CD8-positive, alpha-beta memory T cell (primary cell): Measurements from ENCODE around the gene KHSRP. TPM values are rescaled to one million over a fixed set of nuclear protein-coding genes. Genes with fewer than 3 reads are reported as not detected.

Experiments used
- CTCF ChIA-PET: fragments of 350-600 bp; sonication (Branson Sonifier 250); formaldehyde crosslinking; loops from one replicate; lab custom pipeline; 2021; ENCODE audit warnings: antibody characterized with exemption; lab: Charles Lee
- POLR2A ChIA-PET: fragments of 350-600 bp; sonication (Branson Sonifier 250); formaldehyde crosslinking; loops from one replicate; lab custom pipeline; 2021; ENCODE audit warnings: antibody characterized with exemption; lab: Charles Lee
- DNase-seq, 5 donors: peaks; one replicate each; pipeline versions ENCODE4 v3.0.0 to v3.0.0-alpha.2; 2020 to 2022; ENCODE audit warnings: mixed read lengths in 1 of 5
- H3K27ac ChIP-seq: one replicate; pipeline ENCODE4 v1.7.0; 2013; ENCODE audit warnings: low read depth, mild to moderate bottlenecking, low read length, moderate library complexity
- H3K27me3 ChIP-seq: 2 replicates; pipeline ENCODE4 v1.7.0; 2013; ENCODE audit warnings: low read length, mild to moderate bottlenecking; ENCODE audit not compliant: insufficient read depth, poor library complexity, severe bottlenecking
- H3K36me3 ChIP-seq: 2 replicates; pipeline ENCODE4 v1.7.0; 2013; ENCODE audit warnings: mild to moderate bottlenecking, low read length, moderate library complexity; ENCODE audit not compliant: insufficient read depth
- H3K4me1 ChIP-seq: 2 replicates; pipeline ENCODE4 v1.7.0; 2013; ENCODE audit warnings: mild to moderate bottlenecking, low read length, moderate library complexity; ENCODE audit not compliant: insufficient read depth
- H3K4me3 ChIP-seq: 2 replicates; pipeline ENCODE4 v1.7.0; 2013; ENCODE audit warnings: mild to moderate bottlenecking, low read length
- H3K9me3 ChIP-seq: 2 replicates; pipeline ENCODE4 v1.7.0; 2013; ENCODE audit warnings: mild to moderate bottlenecking, low read length
- H3K27ac Mint-ChIP-seq, 8 donors: one replicate each; pipeline ENCODE4 v1.8.0; 2020 to 2021; ENCODE audit warnings: mixed read lengths in 8 of 8, mild to moderate bottlenecking in 6 of 8, inconsistent platforms in 3 of 8, moderate library complexity in 3 of 8
- H3K27me3 Mint-ChIP-seq, 2 donors: one replicate each; pipeline ENCODE4 v1.8.0; 2020 to 2021; ENCODE audit warnings: mixed read lengths in 2 of 2, mild to moderate bottlenecking in 1 of 2, moderate library complexity in 1 of 2
- H3K36me3 Mint-ChIP-seq, 3 donors: one replicate each; pipeline ENCODE4 v1.8.0; 2020 to 2021; ENCODE audit warnings: mixed read lengths in 3 of 3, inconsistent platforms in 1 of 3, mild to moderate bottlenecking in 1 of 3
- H3K4me1 Mint-ChIP-seq, 3 donors: one replicate each; pipeline ENCODE4 v1.8.0; 2020 to 2021; ENCODE audit warnings: mixed read lengths in 3 of 3, inconsistent platforms in 1 of 3, mild to moderate bottlenecking in 1 of 3
- H3K4me3 Mint-ChIP-seq, 7 donors: one replicate each; pipeline ENCODE4 v1.8.0; 2020 to 2021; ENCODE audit warnings: mixed read lengths in 7 of 7, mild to moderate bottlenecking in 6 of 7, moderate library complexity in 4 of 7, inconsistent platforms in 2 of 7
- H3K9me3 Mint-ChIP-seq, 5 donors: one replicate each; pipeline ENCODE4 v1.8.0; 2020 to 2022; ENCODE audit warnings: mixed read lengths in 5 of 5, mild to moderate bottlenecking in 3 of 5, moderate library complexity in 2 of 5, inconsistent platforms in 1 of 5
- polyA plus RNA-seq: library from polyadenylated mRNA; unstranded; fragments of 300-500 nt; fragmentation: Illumina TruSeq; gene quantifications from one replicate; pipeline ENCODE4 v1.2.3, GENCODE V29; 2021
- total RNA-seq, 2 experiments: library from RNA; stranded (reverse); gene quantifications; one replicate each; pipeline ENCODE4 v1.2.3, GENCODE V29; 2021

KHSRP gene
- total and polyA plus RNA-seq, 3 experiments from 2014 or later: 22.0 to 459 (median 456) TPM

DNA sequence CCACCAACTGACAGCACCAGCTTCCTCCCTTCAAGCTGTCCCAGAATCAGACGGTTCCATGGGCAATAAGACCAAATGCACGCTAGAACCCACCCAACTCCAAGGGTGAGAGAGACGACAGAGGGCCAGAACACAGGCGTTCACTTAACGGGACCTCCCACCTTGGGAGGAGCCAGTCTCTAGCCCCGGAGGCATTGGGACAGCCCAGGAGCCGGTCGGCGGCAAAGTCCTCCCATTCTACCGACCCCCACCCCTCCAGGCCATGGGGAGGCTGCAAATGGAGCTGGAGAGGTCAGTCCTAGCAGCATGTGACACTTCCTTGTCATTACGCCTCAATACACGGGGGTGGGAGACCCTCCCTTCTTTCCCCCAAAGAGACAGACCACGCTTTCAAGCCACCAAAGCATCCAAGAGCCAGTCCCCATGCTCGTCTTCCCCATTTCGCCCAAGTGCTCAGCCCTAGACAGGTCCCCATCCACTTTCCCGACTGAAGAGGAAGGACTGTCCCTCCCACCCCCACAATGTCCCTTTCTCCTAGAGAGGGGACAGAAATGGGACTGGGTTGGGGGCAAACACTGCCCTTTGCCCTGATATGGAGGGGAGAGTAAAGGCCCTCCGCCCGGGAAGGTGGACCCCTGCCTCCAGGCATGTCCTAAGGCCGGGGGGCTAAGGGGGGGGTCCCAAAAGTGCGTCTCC is 964 bp downstream of the KHSRP start:
- Histone ChIP-seq H3K27ac (peak overlapping the region; percentile 69), H3K27me3 (no peaks in the 10 kb centered on the region), H3K9me3 (no peaks in the 10 kb centered on the region), H3K36me3 (peaks cover 26% of the 10 kb centered on the region), H3K4me3 (peak overlapping the region; percentile 73), H3K4me1 (peaks cover 27% of the 10 kb centered on the region)
- DNase-seq: peak in 3 of 5 donors; percentile 15 to 21 (median 16)
- Mint-ChIP-seq H3K4me1 (peaks cover 30 to 46% (median 33%) of the 10 kb centered on the region in 3 donors), H3K27ac (peak overlapping the region; percentile 71 to 96 (median 89)), H3K4me3 (peak overlapping the region; percentile 87 to 94 (median 90)), H3K9me3 (no peaks in the 10 kb centered on the region), H3K27me3 (peaks cover 0 to 1% of the 10 kb centered on the region in 2 donors), H3K36me3 (peaks cover 3 to 44% (median 9%) of the 10 kb centered on the region in 3 donors)
- ChIA-PET POLR2A (interaction anchor here (1.3 to 1.5 kb wide), 2 partner anchors 31 to 62 kb away, joined by 5 to 10 read pairs; partner anchors contain the start of genes CLPP and GTF2F1), CTCF (interaction anchor here (0.6 kb wide), 1 partner anchor 126 kb away, joined by 3 read pairs; no protein-coding TSS in a partner anchor)

DNA sequence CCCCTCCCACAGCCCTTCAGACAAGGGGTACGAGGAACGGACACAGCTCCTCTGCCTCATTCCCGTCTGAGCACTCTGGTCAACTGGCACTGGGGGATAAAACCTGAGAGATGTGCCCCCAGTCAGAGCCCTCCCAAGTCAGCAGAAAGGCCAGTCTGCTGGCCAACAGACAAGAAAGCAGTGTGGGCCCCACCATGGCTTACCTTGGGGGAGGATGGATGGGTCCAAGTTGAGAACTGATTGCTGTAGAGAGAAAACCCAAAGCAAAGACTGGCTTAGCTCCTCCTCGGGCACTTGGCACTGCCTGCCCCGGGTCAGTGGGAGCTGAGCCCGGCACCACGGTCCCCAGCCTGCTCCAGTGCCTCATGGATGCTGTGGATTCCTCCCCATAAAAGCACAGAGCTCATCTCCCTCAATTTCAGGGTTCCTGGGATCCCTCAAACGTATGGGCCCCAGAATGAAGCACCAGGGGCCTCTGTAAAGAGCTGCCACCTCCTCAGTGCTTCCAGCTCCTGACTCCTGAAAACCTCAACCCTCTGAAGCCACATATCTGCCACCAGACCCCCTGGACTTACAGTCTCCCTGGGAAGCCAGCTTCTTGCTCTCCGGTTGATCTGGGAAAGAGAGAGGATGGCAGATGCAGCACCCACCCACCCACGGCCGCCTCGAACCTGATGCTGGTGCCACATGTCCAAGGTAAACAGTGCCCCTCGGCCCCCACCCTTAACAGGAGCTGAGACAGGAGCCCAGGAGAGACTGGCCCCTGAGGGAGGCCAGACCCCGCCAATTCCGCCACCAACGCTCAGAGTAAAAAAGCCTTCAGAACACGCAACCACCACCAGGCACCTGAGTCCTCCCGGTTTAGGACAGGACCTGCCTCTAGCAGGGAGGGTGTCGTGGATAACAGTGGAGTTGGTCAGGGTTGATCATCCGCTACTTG is 3.3 kb downstream of the KHSRP start:
- H3K4me1 Mint-ChIP-seq: peaks cover 30 to 46% (median 33%) of the 10 kb centered on the region in 3 donors
- H3K4me3 Mint-ChIP-seq: peak overlapping the region in 2 of 7 donors; percentile 24 to 90
- ChIA-PET CTCF (no interaction called here), POLR2A (no interaction called here)
- no peak overlapping the region for H3K27ac ChIP-seq
- H3K4me3 ChIP-seq: no peak overlapping the region
- H3K27ac Mint-ChIP-seq: peak overlapping the region in 4 of 8 donors; percentile 17 to 85 (median 42)
- no peak for DNase-seq
- peaks cover 0 to 1% of the 10 kb centered on the region in 2 donors for H3K27me3 Mint-ChIP-seq
- H3K36me3 ChIP-seq: peaks cover 48% of the 10 kb centered on the region
- H3K9me3 Mint-ChIP-seq: no peaks in the 10 kb centered on the region
- H3K4me1 ChIP-seq: peaks cover 27% of the 10 kb centered on the region
- H3K36me3 Mint-ChIP-seq: peaks cover 3 to 65% (median 9%) of the 10 kb centered on the region in 3 donors
- H3K9me3 ChIP-seq: no peaks in the 10 kb centered on the region
- H3K27me3 ChIP-seq: no peaks in the 10 kb centered on the region

DNA sequence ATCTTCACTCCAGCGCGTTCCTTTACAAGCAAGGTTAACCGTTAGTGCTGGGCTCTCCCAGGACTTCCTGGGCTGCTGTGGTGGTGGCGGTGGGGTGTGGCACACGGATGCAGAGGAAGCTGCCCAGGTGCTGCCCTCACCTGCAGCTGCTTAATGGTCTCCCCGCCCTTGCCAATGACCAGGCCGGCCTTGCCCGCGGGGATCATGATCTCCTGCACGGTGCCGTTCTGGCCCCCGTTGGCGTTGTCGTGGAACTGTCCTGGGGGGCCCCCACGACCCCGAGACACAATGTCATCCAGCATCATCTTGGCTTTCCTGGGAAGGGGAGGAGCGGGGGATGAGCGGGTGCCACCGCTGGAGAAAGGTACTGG is 6.1 kb downstream of the KHSRP start:
- Mint-ChIP-seq H3K36me3 (peaks cover 3 to 91% (median 9%) of the 10 kb centered on the region in 3 donors), H3K4me3 (peak overlapping the region in 1 of 7 donors; percentile 69), H3K9me3 (no peaks in the 10 kb centered on the region), H3K27ac (no peak overlapping the region), H3K4me1 (peaks cover 18 to 32% (median 19%) of the 10 kb centered on the region in 3 donors), H3K27me3 (no peaks in the 10 kb centered on the region)
- H3K4me3 ChIP-seq: no peak overlapping the region
- H3K27me3 ChIP-seq: no peaks in the 10 kb centered on the region
- no peak overlapping the region for H3K27ac ChIP-seq
- CTCF ChIA-PET: interaction anchor here (1.3 kb wide), 1 partner anchor 21 kb away, joined by 3 read pairs; no protein-coding TSS in a partner anchor
- peaks cover 14% of the 10 kb centered on the region for H3K4me1 ChIP-seq
- H3K36me3 ChIP-seq: peaks cover 52% of the 10 kb centered on the region
- DNase-seq: no peak
- POLR2A ChIA-PET: no interaction called here
- no peaks in the 10 kb centered on the region for H3K9me3 ChIP-seq

GRCh38 chr19:6417713-6418561 is 6.7 kb downstream of the KHSRP start:
- H3K27ac ChIP-seq: no peak overlapping the region
- no peak overlapping the region for H3K4me3 ChIP-seq
- H3K27me3 ChIP-seq: no peaks in the 10 kb centered on the region
- ChIA-PET POLR2A (interaction anchor here (0.6 kb wide), 1 partner anchor 8 kb away, joined by 3 read pairs; no protein-coding TSS in a partner anchor), CTCF (interaction anchor here (1.3 kb wide), 1 partner anchor 20 kb away, joined by 3 read pairs; no protein-coding TSS in a partner anchor)
- Mint-ChIP-seq H3K4me1 (peaks cover 12 to 26% (median 12%) of the 10 kb centered on the region in 3 donors), H3K36me3 (peaks cover 3 to 91% (median 9%) of the 10 kb centered on the region in 3 donors), H3K27ac (no peak overlapping the region), H3K4me3 (peak overlapping the region in 2 of 7 donors; percentile 32 to 42), H3K27me3 (no peaks in the 10 kb centered on the region), H3K9me3 (no peaks in the 10 kb centered on the region)
- no peak for DNase-seq
- peaks cover 8% of the 10 kb centered on the region for H3K4me1 ChIP-seq
- H3K36me3 ChIP-seq: peaks cover 52% of the 10 kb centered on the region
- no peaks in the 10 kb centered on the region for H3K9me3 ChIP-seq

DNA sequence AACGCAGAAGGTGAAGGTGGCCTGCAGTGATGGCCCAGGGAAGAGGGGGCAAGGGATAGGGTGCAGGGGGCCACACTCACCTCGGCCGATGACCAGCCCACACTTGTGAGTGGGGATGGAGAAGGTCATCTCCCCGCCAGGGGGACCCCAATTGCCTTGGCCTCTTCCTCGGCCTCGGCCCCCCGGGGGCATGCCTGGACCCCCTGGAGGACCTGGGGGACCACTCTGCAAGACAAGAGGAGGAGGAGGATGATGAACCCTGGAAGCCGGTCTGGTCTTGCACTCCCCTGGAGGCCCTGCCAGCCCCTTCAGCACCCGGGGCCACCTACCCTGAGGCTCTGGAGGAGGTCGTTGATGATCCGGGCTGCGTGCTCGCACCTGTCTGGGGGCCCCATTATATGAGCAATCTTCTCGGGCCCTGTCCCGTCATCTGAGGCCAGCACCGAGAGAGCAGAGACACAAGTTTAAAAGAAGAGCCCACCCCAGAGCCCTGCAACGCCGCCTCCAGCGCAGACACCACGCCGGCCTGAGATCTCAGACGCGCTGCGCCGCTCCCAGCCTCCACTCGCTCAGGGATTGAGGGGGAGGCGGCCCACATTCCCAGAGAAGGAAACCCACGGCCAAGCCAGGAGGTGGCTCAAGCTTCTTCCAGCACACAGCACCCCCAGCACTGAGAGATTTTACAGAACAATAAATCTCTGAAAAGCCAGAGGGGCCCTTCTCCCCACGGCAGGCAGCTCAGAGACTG is 7.8 kb downstream of the KHSRP start:
- Histone ChIP-seq H3K9me3 (no peaks in the 10 kb centered on the region), H3K4me3 (no peak overlapping the region), H3K4me1 (no peaks in the 10 kb centered on the region), H3K36me3 (peaks cover 52% of the 10 kb centered on the region), H3K27me3 (no peaks in the 10 kb centered on the region), H3K27ac (no peak overlapping the region)
- peaks cover 1 to 15% (median 2%) of the 10 kb centered on the region in 3 donors for H3K4me1 Mint-ChIP-seq
- H3K27me3 Mint-ChIP-seq: no peaks in the 10 kb centered on the region
- CTCF ChIA-PET: interaction anchor here (0.6 to 1.3 kb wide), 2 partner anchors 19 to 103 kb away, joined by 3 read pairs; no protein-coding TSS in a partner anchor
- H3K4me3 Mint-ChIP-seq: no peak overlapping the region
- H3K36me3 Mint-ChIP-seq: peaks cover 3 to 87% (median 6%) of the 10 kb centered on the region in 3 donors
- H3K27ac Mint-ChIP-seq: no peak overlapping the region
- no peak for DNase-seq
- H3K9me3 Mint-ChIP-seq: no peaks in the 10 kb centered on the region
- POLR2A ChIA-PET: interaction anchor here (0.6 kb wide), 1 partner anchor 9 kb away, joined by 3 read pairs; no protein-coding TSS in a partner anchor

- Histone ChIP-seq H3K9me3 (no peaks in the 10 kb centered on the region), H3K4me1 (no peaks in the 10 kb centered on the region), H3K36me3 (peaks cover 45% of the 10 kb centered on the region), H3K27ac (no peak overlapping the region), H3K27me3 (no peaks in the 10 kb centered on the region), H3K4me3 (no peak overlapping the region)
- Mint-ChIP-seq H3K4me1 (peaks cover 0 to 3% (median 1%) of the 10 kb centered on the region in 3 donors), H3K36me3 (peaks cover 3 to 75% (median 5%) of the 10 kb centered on the region in 3 donors), H3K27ac (no peak overlapping the region), H3K4me3 (no peak overlapping the region), H3K9me3 (no peaks in the 10 kb centered on the region), H3K27me3 (no peaks in the 10 kb centered on the region)
- CTCF ChIA-PET: no interaction called here
- DNase-seq: no peak
- POLR2A ChIA-PET: no interaction called here
Measured at GRCh38 chr19:6415591-6416190, 8.9 kb downstream of the KHSRP start.
